HepG2 (cell line): ENCODE data around the gene CCDC148. TPM values are rescaled to one million over a fixed set of nuclear protein-coding genes. Genes with fewer than 3 reads are reported as not detected.

Source experiments
- BRCA1 ChIP-seq: sonication (generic); formaldehyde crosslinking; IDR thresholded peaks from 2 replicates; pipeline ENCODE4 v1.4.0; 2020; ENCODE audit warnings: missing genetic modification reagents
- ETV6 ChIP-seq: sonication (generic); formaldehyde crosslinking; conservative IDR thresholded peaks from 2 replicates; pipeline ENCODE4 v1.4.0; 2020; ENCODE audit warnings: missing genetic modification reagents
- FOXA1 ChIP-seq, 2 experiments: fragments of 450-650 bp in 1 of 2; sonication (generic) in 1 of 2; formaldehyde crosslinking in 1 of 2; IDR thresholded peaks; 2 replicates each; pipeline versions ENCODE4 v1.4.0 to v1.6.1; 2016 to 2020; ENCODE audit warnings: missing genetic modification reagents in 1 of 2
- KDM5B ChIP-seq: sonication (generic); formaldehyde crosslinking; IDR thresholded peaks from 2 replicates; pipeline ENCODE4 v1.4.0; 2020; ENCODE audit warnings: missing genetic modification reagents, mild to moderate bottlenecking, borderline replicate concordance
- KLF13 ChIP-seq: sonication (generic); formaldehyde crosslinking; IDR thresholded peaks from 2 replicates; pipeline ENCODE4 v1.4.0; 2020; ENCODE audit warnings: mild to moderate bottlenecking, missing genetic modification reagents
- NCOA5 ChIP-seq: sonication (generic); formaldehyde crosslinking; IDR thresholded peaks from 2 replicates; pipeline ENCODE4 v1.4.0; 2020; ENCODE audit warnings: missing genetic modification reagents
- NFE2L1 ChIP-seq: sonication (generic); formaldehyde crosslinking; IDR thresholded peaks from 2 replicates; pipeline ENCODE4 v1.4.0; 2020; ENCODE audit warnings: missing genetic modification reagents, mild to moderate bottlenecking, borderline replicate concordance
- PAWR ChIP-seq: sonication (generic); formaldehyde crosslinking; IDR thresholded peaks from 2 replicates; pipeline ENCODE4 v1.4.0; 2020; ENCODE audit warnings: missing genetic modification reagents, mild to moderate bottlenecking, borderline replicate concordance
- PCBP1 ChIP-seq: fragments of 200-400 bp; formaldehyde crosslinking; IDR thresholded peaks from 2 replicates; pipeline ENCODE4 v1.6.1; 2017; ENCODE audit warnings: mild to moderate bottlenecking, low read depth, low read length, borderline replicate concordance
- ZNF24 ChIP-seq: fragments of 450-650 bp; IDR thresholded peaks from 2 replicates; pipeline ENCODE4 v1.6.1; 2017; ENCODE audit warnings: antibody characterized with exemption, mild to moderate bottlenecking
- ZNF33B ChIP-seq: sonication (generic); formaldehyde crosslinking; IDR thresholded peaks from 2 replicates; pipeline ENCODE4 v1.5.1; 2020; ENCODE audit warnings: mild to moderate bottlenecking, missing genetic modification reagents
- ZNF383 ChIP-seq: sonication (generic); formaldehyde crosslinking; IDR thresholded peaks from 2 replicates; pipeline ENCODE4 v1.4.0; 2020; ENCODE audit warnings: missing genetic modification reagents, mild to moderate bottlenecking, borderline replicate concordance
- ZNF570 ChIP-seq: sonication (generic); formaldehyde crosslinking; IDR thresholded peaks from 2 replicates; pipeline ENCODE4 v1.4.0; 2020; ENCODE audit warnings: mild to moderate bottlenecking, missing genetic modification reagents, borderline replicate concordance
- ZNF709 ChIP-seq: sonication (generic); formaldehyde crosslinking; IDR thresholded peaks from 2 replicates; pipeline ENCODE4 v1.5.0; 2020; ENCODE audit warnings: mild to moderate bottlenecking, missing genetic modification reagents
- polyA plus RNA-seq, 8 experiments: library from polyadenylated mRNA; depleted of rRNA in 3 of 8; stranded (reverse) in 7 of 8; unstranded in 1 of 8; fragments of >200 nt; fragmentation: Illumina TruSeq in 4 of 8; extraction: Trizol in 4 of 8; gene quantifications; 2 replicates each; pipeline versions ENCODE4 v1.2.1 to v1.2.3, GENCODE V29; 2011 to 2016; ENCODE audit warnings: low read depth in 4 of 8, missing spikeins in 1 of 8, mixed read lengths in 1 of 8; ENCODE audit not compliant: insufficient read depth in 1 of 8
- total RNA-seq, 5 experiments: library from RNA; depleted of rRNA; stranded (reverse); fragments of >200 nt; fragmentation: Illumina TruSeq; extraction: Trizol; gene quantifications; 2 replicates each; pipeline ENCODE4 v1.2.3, GENCODE V29; 2016; ENCODE audit warnings: low read depth in 1 of 5
- TF ChIP-seq, protein P1 (sequence below): sonication (generic); formaldehyde crosslinking; conservative IDR thresholded peaks from 2 replicates; pipeline ENCODE4 v1.8.0; 2022; ENCODE audit warnings: missing genetic modification reagents
- TF ChIP-seq, protein P2 (sequence below), 2 experiments: sonication (generic) in 1 of 2; formaldehyde crosslinking in 1 of 2; IDR thresholded peaks; 2 replicates each; pipeline versions ENCODE4 v1.5.1 to v1.6.1; 2011 to 2020; ENCODE audit warnings: borderline replicate concordance in 1 of 2, low read depth in 1 of 2, low read length in 1 of 2, mild to moderate bottlenecking in 1 of 2, missing genetic modification reagents in 1 of 2, moderate library complexity in 1 of 2
- TF ChIP-seq, protein P3 (sequence below): sonication (generic); formaldehyde crosslinking; IDR thresholded peaks from 2 replicates; pipeline ENCODE4 v1.8.1; 2023; ENCODE audit warnings: mild to moderate bottlenecking, moderate library complexity, missing genetic modification reagents
- TF ChIP-seq, protein P4 (sequence below): sonication (generic); formaldehyde crosslinking; IDR thresholded peaks from 2 replicates; pipeline ENCODE4 v1.5.0; 2020; ENCODE audit warnings: mild to moderate bottlenecking, missing genetic modification reagents, moderate library complexity
- TF ChIP-seq, protein P5 (sequence below): sonication (generic); formaldehyde crosslinking; IDR thresholded peaks from 2 replicates; pipeline ENCODE4 v1.8.0; 2022; ENCODE audit warnings: missing genetic modification reagents, mild to moderate bottlenecking, inconsistent platforms, borderline replicate concordance

Gene CCDC148
- total and polyA plus RNA-seq, 2 of the 13 experiments (the other 11 are each of a cell fraction or from before 2014, with no cell fraction given): 0.30 to 0.49 TPM

DNA sequence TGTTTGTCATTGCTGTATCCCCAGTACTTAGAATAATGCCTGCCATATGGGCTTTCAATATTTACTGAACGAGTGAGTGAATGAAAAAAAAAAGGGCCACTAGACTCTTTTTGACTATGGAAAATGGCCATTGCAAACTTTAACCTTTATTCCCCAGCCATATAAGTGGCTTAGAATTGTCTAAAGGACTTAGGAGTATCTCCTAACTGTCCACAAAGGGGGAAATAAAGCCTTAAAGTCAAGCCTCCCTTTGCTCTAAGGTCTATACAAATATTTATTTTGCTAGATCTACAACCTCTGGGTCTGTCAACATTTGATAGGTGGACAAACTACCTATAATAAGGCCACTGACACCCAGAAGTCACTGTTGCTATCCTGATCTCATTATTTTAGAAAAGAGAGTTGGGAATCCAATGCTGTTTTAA lies 329.2 kb downstream of the CCDC148 start (continued):
- TF ChIP-seq, protein P1, sequence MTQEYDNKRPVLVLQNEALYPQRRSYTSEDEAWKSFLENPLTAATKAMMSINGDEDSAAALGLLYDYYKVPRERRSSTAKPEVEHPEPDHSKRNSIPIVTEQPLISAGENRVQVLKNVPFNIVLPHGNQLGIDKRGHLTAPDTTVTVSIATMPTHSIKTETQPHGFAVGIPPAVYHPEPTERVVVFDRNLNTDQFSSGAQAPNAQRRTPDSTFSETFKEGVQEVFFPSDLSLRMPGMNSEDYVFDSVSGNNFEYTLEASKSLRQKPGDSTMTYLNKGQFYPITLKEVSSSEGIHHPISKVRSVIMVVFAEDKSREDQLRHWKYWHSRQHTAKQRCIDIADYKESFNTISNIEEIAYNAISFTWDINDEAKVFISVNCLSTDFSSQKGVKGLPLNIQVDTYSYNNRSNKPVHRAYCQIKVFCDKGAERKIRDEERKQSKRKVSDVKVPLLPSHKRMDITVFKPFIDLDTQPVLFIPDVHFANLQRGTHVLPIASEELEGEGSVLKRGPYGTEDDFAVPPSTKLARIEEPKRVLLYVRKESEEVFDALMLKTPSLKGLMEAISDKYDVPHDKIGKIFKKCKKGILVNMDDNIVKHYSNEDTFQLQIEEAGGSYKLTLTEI (CRISPR knock-in tag): no peak
- TF ChIP-seq, protein P2, sequence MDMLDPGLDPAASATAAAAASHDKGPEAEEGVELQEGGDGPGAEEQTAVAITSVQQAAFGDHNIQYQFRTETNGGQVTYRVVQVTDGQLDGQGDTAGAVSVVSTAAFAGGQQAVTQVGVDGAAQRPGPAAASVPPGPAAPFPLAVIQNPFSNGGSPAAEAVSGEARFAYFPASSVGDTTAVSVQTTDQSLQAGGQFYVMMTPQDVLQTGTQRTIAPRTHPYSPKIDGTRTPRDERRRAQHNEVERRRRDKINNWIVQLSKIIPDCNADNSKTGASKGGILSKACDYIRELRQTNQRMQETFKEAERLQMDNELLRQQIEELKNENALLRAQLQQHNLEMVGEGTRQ (IDR thresholded peaks at IDR 0.05; ENCODE audit: low read depth, low read length): no peak
- TF ChIP-seq, protein P2 (CRISPR knock-in tag; IDR thresholded peaks at IDR 0.05; ENCODE audit: borderline replicate concordance): no peak
- TF ChIP-seq ZNF24 (no peak), KDM5B (no peak), KLF13 (no peak), ZNF33B (CRISPR knock-in tag) (no peak), PAWR (CRISPR knock-in tag) (no peak), BRCA1 (CRISPR knock-in tag) (no peak), ETV6 (CRISPR knock-in tag) (no peak), PCBP1 (no peak), ZNF383 (CRISPR knock-in tag) (no peak), NFE2L1 (CRISPR knock-in tag) (no peak), NCOA5 (CRISPR knock-in tag) (no peak), ZNF709 (no peak), FOXA1 (IDR thresholded peaks at IDR 0.05) (no peak), FOXA1 (CRISPR knock-in tag; IDR thresholded peaks at IDR 0.05) (peak; percentile 65; the same call in 1 of the 2 replicates), ZNF570 (CRISPR knock-in tag) (no peak)
- TF ChIP-seq, protein P3, sequence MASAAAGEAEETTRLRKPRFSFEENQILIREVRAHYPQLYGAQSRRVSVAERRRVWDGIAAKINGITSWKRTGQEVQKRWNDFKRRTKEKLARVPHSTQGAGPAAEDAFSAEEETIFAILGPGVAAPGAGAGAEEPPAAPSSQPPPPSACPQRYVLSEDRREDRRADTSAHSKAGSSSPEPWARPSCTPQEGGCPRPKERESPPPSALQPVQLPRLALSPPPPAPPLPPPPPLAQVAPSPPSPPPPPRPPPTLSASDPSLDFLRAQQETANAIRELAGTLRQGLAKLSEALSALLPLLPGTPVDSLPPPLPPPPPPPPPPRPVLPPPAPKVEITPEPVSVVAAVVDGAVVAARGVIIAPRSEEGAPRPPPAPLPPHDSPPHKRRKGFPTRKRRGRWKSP (CRISPR knock-in tag): 0 out of 2 replicates have a peak, but pooled peaks have one; percentile 8
- TF ChIP-seq, protein P4, sequence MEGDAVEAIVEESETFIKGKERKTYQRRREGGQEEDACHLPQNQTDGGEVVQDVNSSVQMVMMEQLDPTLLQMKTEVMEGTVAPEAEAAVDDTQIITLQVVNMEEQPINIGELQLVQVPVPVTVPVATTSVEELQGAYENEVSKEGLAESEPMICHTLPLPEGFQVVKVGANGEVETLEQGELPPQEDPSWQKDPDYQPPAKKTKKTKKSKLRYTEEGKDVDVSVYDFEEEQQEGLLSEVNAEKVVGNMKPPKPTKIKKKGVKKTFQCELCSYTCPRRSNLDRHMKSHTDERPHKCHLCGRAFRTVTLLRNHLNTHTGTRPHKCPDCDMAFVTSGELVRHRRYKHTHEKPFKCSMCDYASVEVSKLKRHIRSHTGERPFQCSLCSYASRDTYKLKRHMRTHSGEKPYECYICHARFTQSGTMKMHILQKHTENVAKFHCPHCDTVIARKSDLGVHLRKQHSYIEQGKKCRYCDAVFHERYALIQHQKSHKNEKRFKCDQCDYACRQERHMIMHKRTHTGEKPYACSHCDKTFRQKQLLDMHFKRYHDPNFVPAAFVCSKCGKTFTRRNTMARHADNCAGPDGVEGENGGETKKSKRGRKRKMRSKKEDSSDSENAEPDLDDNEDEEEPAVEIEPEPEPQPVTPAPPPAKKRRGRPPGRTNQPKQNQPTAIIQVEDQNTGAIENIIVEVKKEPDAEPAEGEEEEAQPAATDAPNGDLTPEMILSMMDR (CRISPR knock-in tag): no peak
- TF ChIP-seq, protein P5, sequence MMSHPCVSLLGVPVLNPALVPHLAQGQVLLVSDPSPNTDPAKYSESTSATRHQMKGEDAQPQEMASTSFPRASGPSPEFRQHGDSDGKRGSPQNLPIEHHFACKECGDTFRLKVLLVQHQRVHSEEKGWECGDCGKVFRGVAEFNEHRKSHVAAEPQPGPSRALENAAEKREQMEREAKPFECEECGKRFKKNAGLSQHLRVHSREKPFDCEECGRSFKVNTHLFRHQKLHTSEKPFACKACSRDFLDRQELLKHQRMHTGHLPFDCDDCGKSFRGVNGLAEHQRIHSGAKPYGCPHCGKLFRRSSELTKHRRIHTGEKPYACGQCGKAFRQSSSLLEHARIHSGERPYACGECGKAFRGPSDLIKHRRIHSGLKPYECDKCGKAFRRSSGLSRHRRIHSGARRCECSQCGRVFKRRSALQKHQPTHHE: no peak
